IMR-90 (cell line): ENCODE results near the gene PRPSAP1. TPM values are rescaled to one million over a fixed set of nuclear protein-coding genes. Genes with fewer than 3 reads are reported as not detected.

Source experiments
- CEBPB ChIP-seq: IDR thresholded peaks from 2 replicates; pipeline ENCODE4 v1.6.1; 2012; ENCODE audit warnings: low read depth, low read length, improper control_type of control experiment
- FOS ChIP-seq: fragments of 150-350 bp; IDR thresholded peaks from 2 replicates; pipeline ENCODE4 v1.6.1; 2016; ENCODE audit warnings: low read depth, low read length
- RCOR1 ChIP-seq: IDR thresholded peaks from 2 replicates; pipeline ENCODE4 v1.6.1; 2012; ENCODE audit warnings: mild to moderate bottlenecking, low read length, improper control_type of control experiment; ENCODE audit not compliant: insufficient replicate concordance
- polyA plus RNA-seq, 3 experiments: library from polyadenylated mRNA; depleted of rRNA; stranded (reverse); fragments of >200 nt; gene quantifications; 2 replicates each; pipeline ENCODE4 v1.2.3, GENCODE V29; 2012; ENCODE audit warnings: low replicate concordance in 1 of 3
- total RNA-seq: library from RNA; depleted of rRNA; stranded (reverse); fragments of >200 nt; gene quantifications from 2 replicates; pipeline ENCODE4 v1.2.3, GENCODE V29; 2012
- TF ChIP-seq, protein P1 (sequence below): conservative IDR thresholded peaks from 2 replicates; pipeline ENCODE4 v1.5.1; 2012; ENCODE audit warnings: mild to moderate bottlenecking, low read depth, low read length, improper control_type of control experiment

The PRPSAP1 gene
- total and polyA plus RNA-seq, 2 of the 4 experiments (the other 2 are of a cell fraction), result 34.4 to 48.6 TPM

DNA sequence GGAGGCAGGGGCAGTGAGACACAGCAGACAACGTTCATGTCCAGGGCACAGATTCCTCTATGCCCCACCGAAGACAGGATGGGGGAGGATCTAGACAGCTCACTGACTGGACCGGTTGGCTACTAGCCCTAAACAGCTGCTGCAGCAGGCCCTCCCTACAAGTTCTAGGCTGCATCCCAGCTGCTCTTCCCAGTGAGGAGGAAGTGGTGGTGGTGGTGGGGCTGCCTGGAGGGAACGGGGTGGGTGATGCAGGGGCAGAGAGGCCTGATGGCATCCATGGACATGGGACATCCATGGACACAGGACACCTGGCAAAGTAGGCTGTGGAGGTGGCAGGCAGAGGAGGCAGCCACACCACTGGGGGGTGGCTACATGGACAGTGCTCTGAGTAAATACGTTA, 49.0 kb upstream of the PRPSAP1 start (continued):
- TF ChIP-seq, protein P1, sequence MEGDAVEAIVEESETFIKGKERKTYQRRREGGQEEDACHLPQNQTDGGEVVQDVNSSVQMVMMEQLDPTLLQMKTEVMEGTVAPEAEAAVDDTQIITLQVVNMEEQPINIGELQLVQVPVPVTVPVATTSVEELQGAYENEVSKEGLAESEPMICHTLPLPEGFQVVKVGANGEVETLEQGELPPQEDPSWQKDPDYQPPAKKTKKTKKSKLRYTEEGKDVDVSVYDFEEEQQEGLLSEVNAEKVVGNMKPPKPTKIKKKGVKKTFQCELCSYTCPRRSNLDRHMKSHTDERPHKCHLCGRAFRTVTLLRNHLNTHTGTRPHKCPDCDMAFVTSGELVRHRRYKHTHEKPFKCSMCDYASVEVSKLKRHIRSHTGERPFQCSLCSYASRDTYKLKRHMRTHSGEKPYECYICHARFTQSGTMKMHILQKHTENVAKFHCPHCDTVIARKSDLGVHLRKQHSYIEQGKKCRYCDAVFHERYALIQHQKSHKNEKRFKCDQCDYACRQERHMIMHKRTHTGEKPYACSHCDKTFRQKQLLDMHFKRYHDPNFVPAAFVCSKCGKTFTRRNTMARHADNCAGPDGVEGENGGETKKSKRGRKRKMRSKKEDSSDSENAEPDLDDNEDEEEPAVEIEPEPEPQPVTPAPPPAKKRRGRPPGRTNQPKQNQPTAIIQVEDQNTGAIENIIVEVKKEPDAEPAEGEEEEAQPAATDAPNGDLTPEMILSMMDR, result no peak
- TF ChIP-seq FOS (no peak), CEBPB (no peak), RCOR1 (no peak)
